PC-3 (cell line): ENCODE measurements around the gene PRR15L.

ENCODE experiments used
- EZH2 ChIP-seq: fragments of 300-600 bp; sonication (generic); IDR thresholded peaks from one replicate; pipeline ENCODE4 v1.6.1; 2017; ENCODE audit warnings: antibody characterized with exemption, mild to moderate bottlenecking, low read length; ENCODE audit not compliant: unreplicated experiment
- EZH2phosphoT487 ChIP-seq: fragments of 300-600 bp; sonication (generic); IDR thresholded peaks from 2 replicates; pipeline ENCODE4 v1.6.1; 2018; ENCODE audit warnings: mild to moderate bottlenecking, antibody characterized with exemption, low read length, borderline replicate concordance
- TF ChIP-seq, protein P1 (sequence below): fragments of 300-600 bp; sonication (generic); conservative IDR thresholded peaks from 2 replicates; pipeline ENCODE4 v1.5.1; 2017; ENCODE audit warnings: antibody characterized with exemption, low read depth, mild to moderate bottlenecking, low read length

DNA sequence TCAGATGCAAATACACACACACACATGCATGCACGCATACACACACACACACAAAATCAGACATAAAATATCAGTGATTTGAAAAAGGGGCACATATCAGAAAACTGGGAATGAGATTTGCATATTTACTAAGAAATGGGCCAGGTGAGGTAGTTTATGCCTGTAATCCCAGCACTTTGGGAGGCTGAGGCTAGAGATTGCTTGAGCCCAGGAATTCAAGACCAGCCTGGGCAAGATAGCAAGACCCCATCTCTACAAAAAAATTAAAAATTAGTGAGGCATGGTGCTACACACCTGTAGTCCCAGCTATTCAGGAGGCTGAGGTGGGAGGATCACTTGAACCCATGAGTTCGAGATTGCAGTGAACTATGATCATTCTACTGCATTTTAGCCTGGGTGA, 38.7 kb downstream of the PRR15L start:
- TF ChIP-seq, protein P1, sequence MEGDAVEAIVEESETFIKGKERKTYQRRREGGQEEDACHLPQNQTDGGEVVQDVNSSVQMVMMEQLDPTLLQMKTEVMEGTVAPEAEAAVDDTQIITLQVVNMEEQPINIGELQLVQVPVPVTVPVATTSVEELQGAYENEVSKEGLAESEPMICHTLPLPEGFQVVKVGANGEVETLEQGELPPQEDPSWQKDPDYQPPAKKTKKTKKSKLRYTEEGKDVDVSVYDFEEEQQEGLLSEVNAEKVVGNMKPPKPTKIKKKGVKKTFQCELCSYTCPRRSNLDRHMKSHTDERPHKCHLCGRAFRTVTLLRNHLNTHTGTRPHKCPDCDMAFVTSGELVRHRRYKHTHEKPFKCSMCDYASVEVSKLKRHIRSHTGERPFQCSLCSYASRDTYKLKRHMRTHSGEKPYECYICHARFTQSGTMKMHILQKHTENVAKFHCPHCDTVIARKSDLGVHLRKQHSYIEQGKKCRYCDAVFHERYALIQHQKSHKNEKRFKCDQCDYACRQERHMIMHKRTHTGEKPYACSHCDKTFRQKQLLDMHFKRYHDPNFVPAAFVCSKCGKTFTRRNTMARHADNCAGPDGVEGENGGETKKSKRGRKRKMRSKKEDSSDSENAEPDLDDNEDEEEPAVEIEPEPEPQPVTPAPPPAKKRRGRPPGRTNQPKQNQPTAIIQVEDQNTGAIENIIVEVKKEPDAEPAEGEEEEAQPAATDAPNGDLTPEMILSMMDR, result no peak
- TF ChIP-seq EZH2, result no peak
- TF ChIP-seq EZH2phosphoT487, result no peak
